K562 (cell line): ENCODE data around the gene MDFIC2. TPM values are rescaled to one million over a fixed set of nuclear protein-coding genes. Genes with fewer than 3 reads are reported as not detected.
A peak's percentile ranks its signal among the peaks of the same experiment; 100 is the strongest.

Experiments used
- ATAC-seq: fragments of 200-7000 bp; cut with Tn5 transposase; 3 replicates; pipeline ENCODE4 v1.9.1; 2020; ENCODE audit warnings: moderate library complexity
- BruUV-seq: library from RNA; stranded (reverse); fragments of 400-500 nt; replicated peaks from 2 replicates; lab custom pipeline; 2021; lab: Mats Ljungman, UMichigan
- CTCF ChIA-PET: fragments of 300-600 bp; formaldehyde crosslinking; extraction: SDS; loops from one replicate; lab custom pipeline; 2021; ENCODE audit warnings: low intra/inter-chr PET ratio; lab: Yijun Ruan, JAX
- POLR2A ChIA-PET: fragments of 300-600, 350-650 bp; sonication (Branson Sonifier 250); formaldehyde crosslinking; extraction: SDS; loops from one replicate; lab custom pipeline; 2021; ENCODE audit warnings: antibody characterized with exemption, inconsistent platforms; lab: Yijun Ruan, JAX
- DNase-seq, 4 experiments: peaks; one replicate each; pipeline versions ENCODE4 v3.0.0 to v3.0.0-alpha.2; 2011 to 2018; ENCODE audit warnings: low spot score in 3 of 4, mixed read lengths in 3 of 4; ENCODE audit errors: extremely low read depth in 1 of 4
- FAIRE-seq: peaks from 2 replicates; lab custom pipeline; 2011; peaks lifted over from hg19 to GRCh38; lab: Jason Lieb, UNC
- H2AFZ ChIP-seq: 2 replicates; pipeline ENCODE4 v1.6.0; 2011; ENCODE audit warnings: low read depth, low read length, control low read depth, inconsistent platforms
- H3K27ac ChIP-seq: fragments of 200-600 bp; 3 replicates; pipeline ENCODE4 v1.8.0; 2011; ENCODE audit warnings: low read depth, mild to moderate bottlenecking, control low read depth, inconsistent platforms, low read length, moderate library complexity, mixed read lengths; ENCODE audit errors: extremely low read depth
- H3K27me3 ChIP-seq, 2 experiments: fragments of 300-600 bp in 1 of 2; 2 replicates in 1 of 2; 3 replicates in 1 of 2; pipeline versions ENCODE4 v1.6.0 to v1.8.0; 2011; ENCODE audit warnings: inconsistent platforms in 2 of 2, low read length in 2 of 2, mild to moderate bottlenecking in 1 of 2, mixed read lengths in 1 of 2, moderate library complexity in 1 of 2; ENCODE audit not compliant: control insufficient read depth in 2 of 2, insufficient read depth in 2 of 2
- H3K36me3 ChIP-seq: fragments of 300-600 bp; 3 replicates; pipeline ENCODE4 v1.8.0; 2011; ENCODE audit warnings: mild to moderate bottlenecking, low read length, inconsistent platforms; ENCODE audit not compliant: control insufficient read depth, insufficient read depth
- H3K4me1 ChIP-seq, 2 experiments: fragments of 200-600 bp in 1 of 2; replicated peaks in 1 of 2; 2 replicates in 1 of 2; 3 replicates in 1 of 2; pipeline versions ENCODE4 v1.5.1 to v1.8.0; 2011; ENCODE audit warnings: inconsistent platforms in 2 of 2, low read length in 2 of 2, mild to moderate bottlenecking in 1 of 2, mixed read lengths in 1 of 2, moderate library complexity in 1 of 2; ENCODE audit not compliant: control insufficient read depth in 2 of 2, insufficient read depth in 2 of 2
- H3K4me2 ChIP-seq: 2 replicates; pipeline ENCODE4 v1.6.1; 2011; ENCODE audit warnings: low read length, control low read depth, inconsistent platforms, mixed read lengths; ENCODE audit not compliant: insufficient read depth
- H3K4me3 ChIP-seq: fragments of 200-600 bp; sonication (generic), shearing (Covaris generic); 2 replicates; pipeline ENCODE4 v1.5.1; 2016; ENCODE audit warnings: control low read depth, inconsistent platforms
- H3K79me2 ChIP-seq: fragments of 200-600 bp; 3 replicates; pipeline ENCODE4 v1.8.0; 2011; ENCODE audit warnings: low read length, inconsistent platforms; ENCODE audit not compliant: control insufficient read depth, insufficient read depth
- H3K9ac ChIP-seq, 2 experiments: 2 replicates each; pipeline versions ENCODE4 v1.6.0 to v1.6.1; 2011; ENCODE audit warnings: low read depth in 2 of 2, low read length in 2 of 2, control low read depth in 1 of 2, inconsistent platforms in 1 of 2, mild to moderate bottlenecking in 1 of 2, mixed read lengths in 1 of 2; ENCODE audit not compliant: insufficient read depth in 1 of 2
- H3K9me1 ChIP-seq: one replicate; pipeline ENCODE4 v1.6.0; 2011; ENCODE audit warnings: inconsistent platforms, mild to moderate bottlenecking, low read length, moderate library complexity; ENCODE audit not compliant: control insufficient read depth, insufficient read depth
- H3K9me3 ChIP-seq: replicated peaks from 2 replicates; pipeline ENCODE4 v1.5.1; 2011; ENCODE audit warnings: low read depth, low read length, inconsistent platforms; ENCODE audit not compliant: control insufficient read depth, insufficient read depth
- H4K20me1 ChIP-seq: replicated peaks from 2 replicates; pipeline ENCODE4 v1.6.1; 2011; ENCODE audit warnings: low read length, inconsistent platforms, mixed read lengths; ENCODE audit not compliant: control insufficient read depth, insufficient read depth
- HNRNPK ChIP-seq: fragments of 200-400 bp; formaldehyde crosslinking; IDR thresholded peaks from one replicate; pipeline ENCODE4 v1.6.1; 2018; ENCODE audit warnings: mild to moderate bottlenecking, low read depth, low read length; ENCODE audit not compliant: poor library complexity, severe bottlenecking
- KLF16 ChIP-seq: IDR thresholded peaks from 2 replicates; pipeline ENCODE4 v1.6.1; 2016; ENCODE audit warnings: antibody characterized with exemption
- NFYB ChIP-seq: IDR thresholded peaks from 2 replicates; pipeline ENCODE4 v1.6.1; 2011; ENCODE audit warnings: mild to moderate bottlenecking, moderate library complexity; ENCODE audit not compliant: insufficient read length; ENCODE audit errors: extremely low read depth
- SIN3B ChIP-seq: fragments of 450-650 bp; IDR thresholded peaks from 2 replicates; pipeline ENCODE4 v1.6.1; 2017; ENCODE audit warnings: low read depth, mild to moderate bottlenecking, moderate library complexity
- TRIM25 ChIP-seq: fragments of 450-650 bp; IDR thresholded peaks from 2 replicates; pipeline ENCODE4 v1.7.0; 2016; ENCODE audit warnings: borderline replicate concordance
- USF2 ChIP-seq: sonication (generic); formaldehyde crosslinking; IDR thresholded peaks from 2 replicates; pipeline ENCODE4 v1.5.0; 2020; ENCODE audit warnings: missing genetic modification reagents
- ZBTB8A ChIP-seq: fragments of 450-650 bp; IDR thresholded peaks from 2 replicates; pipeline ENCODE4 v1.6.1; 2018; ENCODE audit warnings: mild to moderate bottlenecking, moderate library complexity; ENCODE audit not compliant: partially characterized antibody
- WGBS: fragments of 100-300 bp; shearing (Covaris generic); methylation state at CpG from one replicate; pipeline ENCODE4 v1.1.6; 2016; ENCODE audit warnings: low coverage, mixed read lengths; ENCODE audit not compliant: insufficient coverage; ENCODE audit errors: missing lambda C conversion rate; 5-methylcytosine and 5-hydroxymethylcytosine counted together
- in situ Hi-C: fragments of 300-500 bp; cut with MboI; formaldehyde crosslinking; loops from 4 replicates; pipeline ENCODE4 v1.15.0; 2018; ENCODE audit warnings: inconsistent platforms, mixed read lengths
- intact Hi-C: fragments of 100-400 bp; cut with micrococcal nuclease; formaldehyde crosslinking; loops from 2 replicates; pipeline ENCODE4 v1.14.2; 2022
- polyA plus RNA-seq, 8 experiments: library from polyadenylated mRNA; depleted of rRNA in 4 of 8; stranded (reverse) in 5 of 8; unstranded in 3 of 8; fragments of >200 nt; fragmentation: Nextera tagmentation in 2 of 8; fragmentation: Illumina TruSeq in 1 of 8; extraction: Ambion mirVana in 2 of 8; extraction: Trizol in 1 of 8; gene quantifications; 2 replicates each; pipeline versions ENCODE4 v1.2.1 to v1.2.3, GENCODE V29; 2011 to 2014; ENCODE audit warnings: inconsistent platforms in 1 of 8, missing spikeins in 1 of 8
- total RNA-seq, 7 experiments: library from RNA; depleted of rRNA in 6 of 7; stranded (reverse); fragments of >200 nt in 6 of 7; fragmentation: Illumina TruSeq in 2 of 7; extraction: Trizol in 2 of 7; gene quantifications; 2 replicates each; pipeline versions ENCODE4 v1.2.1 to v1.2.3, GENCODE V29; 2011 to 2021; ENCODE audit warnings: low replicate concordance in 1 of 7

The MDFIC2 gene
- total and polyA plus RNA-seq, 9 of the 15 experiments (the other 6 are each of a cell fraction or from before 2014, with no cell fraction given): not detected

- Histone ChIP-seq H3K4me3 (no peak overlapping the region), H3K27ac (no peak overlapping the region), H3K9me3 (no peaks in the 10 kb centered on the region), H3K36me3 (no peaks in the 10 kb centered on the region), H3K4me2 (no peak overlapping the region; the same call in 1 of the 2 replicates), H3K4me1 (no peaks in the 10 kb centered on the region), H4K20me1 (no peaks in the 10 kb centered on the region), H3K79me2 (no peaks in the 10 kb centered on the region), H3K27me3 (no peaks in the 10 kb centered on the region), H3K9ac (no peak overlapping the region), H3K9me1 (no peaks in the 10 kb centered on the region), H2AFZ (no peak overlapping the region; the same call in 1 of the 2 replicates)
- ChIA-PET POLR2A (no interaction called here), CTCF (no interaction called here)
- ATAC-seq: peak; percentile 49; the same call in 1 of the 3 replicates
- 0% methylated on average over 3 of the region's 3 CpGs for WGBS
- TF ChIP-seq NFYB (peak; percentile 70), USF2 (CRISPR knock-in tag) (peak; percentile 60), TRIM25 (no peak), ZBTB8A (no peak), SIN3B (no peak), HNRNPK (no peak), KLF16 (no peak)
- peak in 3 of 4 experiments; percentile 5 to 16 (median 16) for DNase-seq
- in situ Hi-C loops: no loop called here
- no TSS peak for BruUV-seq
- no peak for FAIRE-seq
- intact Hi-C loops: no loop called here
These were observed 20.6 kb upstream of the MDFIC2 start for GRCh38 chr3:70333080-70333479.
